Neural progenitor cell (in vitro differentiated cells): Measurements from ENCODE around the gene PSMD8.

Source experiments
- EZH2 ChIP-seq: fragments of 200-600 bp; sonication (generic); IDR thresholded peaks from 2 replicates; pipeline ENCODE4 v1.6.1; 2017; ENCODE audit warnings: antibody characterized with exemption, mild to moderate bottlenecking, moderate library complexity
- TF ChIP-seq, protein P1 (sequence below): fragments of 200-600 bp; sonication (generic); IDR thresholded peaks from 2 replicates; pipeline ENCODE4 v1.5.1; 2017; ENCODE audit warnings: antibody characterized with exemption, mild to moderate bottlenecking

GRCh38 chr19:38409631-38410133, 35.3 kb downstream of the PSMD8 start:
- TF ChIP-seq, protein P1, sequence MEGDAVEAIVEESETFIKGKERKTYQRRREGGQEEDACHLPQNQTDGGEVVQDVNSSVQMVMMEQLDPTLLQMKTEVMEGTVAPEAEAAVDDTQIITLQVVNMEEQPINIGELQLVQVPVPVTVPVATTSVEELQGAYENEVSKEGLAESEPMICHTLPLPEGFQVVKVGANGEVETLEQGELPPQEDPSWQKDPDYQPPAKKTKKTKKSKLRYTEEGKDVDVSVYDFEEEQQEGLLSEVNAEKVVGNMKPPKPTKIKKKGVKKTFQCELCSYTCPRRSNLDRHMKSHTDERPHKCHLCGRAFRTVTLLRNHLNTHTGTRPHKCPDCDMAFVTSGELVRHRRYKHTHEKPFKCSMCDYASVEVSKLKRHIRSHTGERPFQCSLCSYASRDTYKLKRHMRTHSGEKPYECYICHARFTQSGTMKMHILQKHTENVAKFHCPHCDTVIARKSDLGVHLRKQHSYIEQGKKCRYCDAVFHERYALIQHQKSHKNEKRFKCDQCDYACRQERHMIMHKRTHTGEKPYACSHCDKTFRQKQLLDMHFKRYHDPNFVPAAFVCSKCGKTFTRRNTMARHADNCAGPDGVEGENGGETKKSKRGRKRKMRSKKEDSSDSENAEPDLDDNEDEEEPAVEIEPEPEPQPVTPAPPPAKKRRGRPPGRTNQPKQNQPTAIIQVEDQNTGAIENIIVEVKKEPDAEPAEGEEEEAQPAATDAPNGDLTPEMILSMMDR: no peak
- no peak for TF ChIP-seq EZH2
